Mammary epithelial cell (primary cell): ENCODE data around the gene GRID1.

Experiments
- CTCF ChIP-seq, 2 donors: IDR thresholded peaks in 1 of 2; conservative IDR thresholded peaks in 1 of 2; 2 replicates each; pipeline ENCODE4 v1.5.1; 2011 to 2012; ENCODE audit warnings: inconsistent platforms in 2 of 2, low read length in 2 of 2, mild to moderate bottlenecking in 2 of 2, control low read depth in 1 of 2, low read depth in 1 of 2; ENCODE audit not compliant: insufficient read depth in 1 of 2; ENCODE audit errors: extremely low read depth in 1 of 2
- EZH2 ChIP-seq: IDR thresholded peaks from 2 replicates; pipeline ENCODE4 v1.6.1; 2012; ENCODE audit warnings: low read length, inconsistent platforms, borderline replicate concordance

DNA sequence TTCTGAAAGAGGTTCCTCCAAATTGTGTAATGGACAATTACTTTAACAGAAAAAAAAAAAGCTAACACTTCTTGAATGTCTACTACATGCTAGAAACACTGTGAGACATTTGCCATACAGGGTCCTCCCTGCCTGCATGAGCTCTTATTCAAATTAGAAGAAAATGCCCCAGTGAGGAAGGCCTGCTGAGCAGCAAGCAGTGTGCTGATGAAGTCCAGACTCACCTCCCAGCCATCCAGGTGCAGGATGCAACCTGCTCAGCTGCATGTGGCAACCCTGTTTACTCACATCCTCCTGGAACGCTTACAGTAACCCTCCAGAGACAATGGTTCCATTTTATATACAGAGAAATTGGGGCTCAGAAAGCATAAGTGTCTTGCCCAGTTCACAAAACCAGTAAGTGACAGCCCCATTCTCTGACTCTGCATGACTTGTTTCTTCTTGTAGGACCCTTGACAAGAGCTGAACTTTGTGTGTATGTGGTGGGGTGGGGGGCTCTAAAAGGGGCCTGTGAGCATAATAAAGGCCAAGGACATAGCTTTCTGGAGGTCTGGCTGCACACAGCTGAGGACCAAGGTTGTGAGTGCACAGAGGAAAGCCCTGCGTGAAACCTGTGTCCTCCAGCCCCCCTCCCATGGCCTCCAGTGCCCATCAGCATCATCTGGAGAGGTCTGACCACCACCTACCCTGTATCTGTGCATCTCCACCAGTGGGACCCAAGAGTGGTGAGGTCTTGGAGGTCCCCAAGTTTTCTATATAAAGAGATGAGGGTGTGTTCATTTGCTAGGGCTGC lies 387.8 kb downstream of the GRID1 start:
- TF ChIP-seq CTCF (conservative IDR thresholded peaks at IDR 0.05 in 1 of 2, IDR thresholded peaks at IDR 0.05 in 1 of 2; ENCODE audit: extremely low read depth in 1 of 2, insufficient read depth in 1 of 2, low read depth in 1 of 2, low read length in 2 of 2): no peak
- no peak for TF ChIP-seq EZH2
